ENCODE measurements around the gene KHDC1L. TPM values are rescaled to one million over a fixed set of nuclear protein-coding genes. Genes with fewer than 3 reads are reported as not detected.

KHDC1L gene
- total and polyA plus RNA-seq, 2 of the 4 experiments (the other 2 are of a cell fraction) = 0.18 to 0.68 TPM

GRCh38 chr6:73233048-73233447, 7.8 kb upstream of the KHDC1L start:
- no peak overlapping the region for H3K27ac ChIP-seq (ENCODE audit: insufficient read depth, low read length)
- DNase-seq (no peak), ATAC-seq (ENCODE audit: low read depth) (no peak)
- H3K4ac ChIP-seq (ENCODE audit: low read depth, low read length) = no peak overlapping the region
- no peak overlapping the region for H3K23ac ChIP-seq (ENCODE audit: low read depth, low read length)
- H3K9me3 ChIP-seq (ENCODE audit: control insufficient read depth, insufficient read depth, low read length) = no peaks in the 10 kb centered on the region
- peaks cover 4% of the 10 kb centered on the region for H3K4me1 ChIP-seq (ENCODE audit: control insufficient read depth, insufficient read depth, low read length)
- no peak overlapping the region for H2BK20ac ChIP-seq (ENCODE audit: low read depth, low read length)
- TF ChIP-seq RFX5 (IDR thresholded peaks at IDR 0.05; ENCODE audit: low read depth, low read length) = no peak
- TF ChIP-seq CEBPB (IDR thresholded peaks at IDR 0.05; ENCODE audit: low read depth, low read length) = no peak
- no peak for TF ChIP-seq CTCF (conservative IDR thresholded peaks at IDR 0.05; ENCODE audit: low read depth, low read length)
- TF ChIP-seq BHLHE40 (IDR thresholded peaks at IDR 0.05; ENCODE audit: low read depth, low read length) = no peak
- TF ChIP-seq RAD21 (IDR thresholded peaks at IDR 0.05; ENCODE audit: low read length) = no peak
- TF ChIP-seq MAZ (IDR thresholded peaks at IDR 0.05; ENCODE audit: borderline replicate concordance, low read depth, low read length) = no peak
- TF ChIP-seq ELK1 (IDR thresholded peaks at IDR 0.05; ENCODE audit: borderline replicate concordance, low read depth, low read length) = no peak
- no peak for TF ChIP-seq POLR2A (IDR thresholded peaks at IDR 0.05; ENCODE audit: low read depth, low read length)
- no peak for TF ChIP-seq SMC3 (IDR thresholded peaks at IDR 0.05; ENCODE audit: low read depth, low read length)
- TF ChIP-seq RCOR1 (IDR thresholded peaks at IDR 0.05; ENCODE audit: insufficient replicate concordance, low read length) = no peak
- TF ChIP-seq MXI1 (IDR thresholded peaks at IDR 0.05; ENCODE audit: borderline replicate concordance, low read depth, low read length) = no peak
- H3K18ac ChIP-seq (ENCODE audit: low read depth, low read length) = no peak overlapping the region; the same call in 1 of the 2 replicates
- H3K56ac ChIP-seq (ENCODE audit: extremely low read depth, insufficient read depth, low read length) = no peak overlapping the region
- H3K79me1 ChIP-seq (ENCODE audit: low read depth in 1 of 2, low read length in 2 of 2) = no peaks in the 10 kb centered on the region
- no peaks in the 10 kb centered on the region for H3K36me3 ChIP-seq (ENCODE audit: control insufficient read depth, insufficient read depth, low read length)
- H2AFZ ChIP-seq (replicated peaks; ENCODE audit: low read length, poor library complexity) = no peak overlapping the region
- POLR2A ChIA-PET (ENCODE audit: unreplicated experiment) = no interaction called here
- BruUV-seq (replicated peaks) = no TSS peak
- H2AK5ac ChIP-seq (ENCODE audit: low read depth, low read length) = peak overlapping the region; percentile 11; the same call in 1 of the 2 replicates
- H2BK120ac ChIP-seq (ENCODE audit: low read depth, low read length) = no peak overlapping the region
- intact Hi-C loops (cut with micrococcal nuclease) (no loop called here), dilution Hi-C loops (cut with HindIII; ENCODE audit: low sequenced_read_pairs, unreplicated experiment) (no loop called here), in situ Hi-C loops (cut with MboI; ENCODE audit: low sequenced_read_pairs) (no loop called here)
- 0 out of 2 replicates have a peak overlapping the region, but pooled peaks have one; percentile 46 for H3K14ac ChIP-seq (replicated peaks; ENCODE audit: low read depth, low read length)
- H3K9ac ChIP-seq (ENCODE audit: low read depth, low read length) = no peak overlapping the region
- no peaks in the 10 kb centered on the region for H3K27me3 ChIP-seq (ENCODE audit: control insufficient read depth, insufficient read depth, low read length)
- no peaks in the 10 kb centered on the region for H4K20me1 ChIP-seq (ENCODE audit: insufficient read depth, low read length)
- H3K9me1 ChIP-seq (ENCODE audit: insufficient read depth, low read length) = no peaks in the 10 kb centered on the region
- no peak overlapping the region for H4K5ac ChIP-seq (ENCODE audit: low read depth, low read length)
- CTCF ChIA-PET = no interaction called here
- H3K4me2 ChIP-seq (ENCODE audit: low read depth, low read length) = no peak overlapping the region
- no peak overlapping the region for H2BK5ac ChIP-seq (ENCODE audit: low read depth, low read length, poor library complexity, severe bottlenecking)
- H2AK9ac ChIP-seq (replicated peaks; ENCODE audit: low read depth, low read length, poor library complexity) = no peak overlapping the region
- no peak overlapping the region for H4K91ac ChIP-seq (ENCODE audit: insufficient read depth, low read depth, low read length)
- H4K8ac ChIP-seq (ENCODE audit: low read depth in 2 of 2, low read length in 2 of 2) = no peak overlapping the region
- no CpG with 5 or more reads among the region's 6 CpGs for WGBS, 2 experiments (ENCODE audit: extremely low coverage in 2 of 2, insufficient read length in 1 of 2)
- no peak overlapping the region for H3K4me3 ChIP-seq (ENCODE audit: insufficient read depth, low read depth, low read length)
- H2BK15ac ChIP-seq (ENCODE audit: low read depth, low read length) = no peak overlapping the region

Data from IMR-90 (cell line).